Urothelium cell line (cell line): ENCODE measurements around the gene ARL13B.

Experiments used
- DNase-seq: peaks from one replicate; pipeline ENCODE4 v3.0.0; 2011; ENCODE audit warnings: low spot score, mixed read lengths
- FAIRE-seq: peaks from 2 replicates; lab custom pipeline; 2011; peaks lifted over from hg19 to GRCh38; lab: Jason Lieb, UNC

ARL13B gene

GRCh38 chr3:94098452-94098851 is 118.5 kb downstream of the ARL13B start:
- DNase-seq, result no peak
- no peak for FAIRE-seq

GRCh38 chr3:94099311-94099710 is 119.4 kb downstream of the ARL13B start:
- DNase-seq, result no peak
- FAIRE-seq, result no peak

- DNase-seq, result no peak
- no peak for FAIRE-seq
Measured at GRCh38 chr3:94101860-94102259, 121.9 kb downstream of the ARL13B start.
